Muscle layer of duodenum (tissue), 2 donors: ENCODE measurements around the gene CD38.

ENCODE experiments used
- H3K27ac ChIP-seq: one replicate; pipeline ENCODE4 v1.7.0; 2013; ENCODE audit warnings: mild to moderate bottlenecking, low read length
- H3K27me3 ChIP-seq: one replicate; pipeline ENCODE4 v1.7.0; 2013; ENCODE audit warnings: low read depth, mild to moderate bottlenecking, control low read depth, low read length
- H3K36me3 ChIP-seq, 2 donors: one replicate each; pipeline ENCODE4 v1.7.0; 2013; ENCODE audit warnings: low read length in 2 of 2, control low read depth in 1 of 2, mild to moderate bottlenecking in 1 of 2; ENCODE audit not compliant: insufficient read depth in 2 of 2, control insufficient read depth in 1 of 2
- H3K4me1 ChIP-seq, 2 donors: one replicate each; pipeline ENCODE4 v1.7.0; 2013; ENCODE audit warnings: low read length in 2 of 2, mild to moderate bottlenecking in 2 of 2, control low read depth in 1 of 2, moderate library complexity in 1 of 2; ENCODE audit not compliant: insufficient read depth in 2 of 2, control insufficient read depth in 1 of 2
- H3K4me3 ChIP-seq, 2 donors: one replicate each; pipeline ENCODE4 v1.7.0; 2013; ENCODE audit warnings: low read length in 2 of 2, low read depth in 1 of 2, mild to moderate bottlenecking in 1 of 2
- H3K9me3 ChIP-seq, 2 donors: one replicate each; pipeline ENCODE4 v1.7.0; 2013; ENCODE audit warnings: low read length in 2 of 2, control low read depth in 1 of 2, mild to moderate bottlenecking in 1 of 2; ENCODE audit not compliant: control insufficient read depth in 1 of 2
- donor health status: healthy.

Gene CD38

GRCh38 chr4:15870921-15871664 lies 93.0 kb downstream of the CD38 start:
- Histone ChIP-seq H3K4me1 (peaks cover 0 to 12% of the 10 kb centered on the region in 2 donors), H3K9me3 (no peaks in the 10 kb centered on the region), H3K27ac (no peak overlapping the region), H3K36me3 (no peaks in the 10 kb centered on the region), H3K27me3 (no peaks in the 10 kb centered on the region), H3K4me3 (no peak overlapping the region)

- no peak overlapping the region for H3K27ac ChIP-seq
- H3K36me3 ChIP-seq, result no peaks in the 10 kb centered on the region
- H3K27me3 ChIP-seq, result no peaks in the 10 kb centered on the region
- H3K9me3 ChIP-seq, result no peaks in the 10 kb centered on the region
- peaks cover 0 to 5% of the 10 kb centered on the region in 2 donors for H3K4me1 ChIP-seq
- H3K4me3 ChIP-seq, result no peak overlapping the region
Observed at GRCh38 chr4:15873117-15873516, 95.0 kb downstream of the CD38 start.

DNA sequence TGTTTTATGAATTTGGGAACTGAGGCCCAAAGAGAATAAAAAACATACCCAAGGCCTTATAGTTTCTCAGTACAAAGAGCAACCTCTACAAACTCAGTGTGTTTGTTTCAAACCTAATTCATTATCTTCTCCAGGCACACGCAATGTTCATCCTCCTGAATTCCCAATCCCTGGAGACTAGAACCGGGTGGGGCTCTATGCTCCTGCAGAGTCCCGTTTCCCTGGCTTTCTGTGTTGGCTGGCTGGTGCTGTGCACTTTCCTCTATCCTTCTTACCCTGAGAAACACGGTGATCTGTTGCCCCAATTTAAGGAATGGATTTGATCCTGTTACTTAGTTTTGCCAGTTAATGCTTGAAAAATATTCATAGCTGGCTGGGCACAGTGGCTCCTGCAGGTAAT lies 96.5 kb downstream of the CD38 start:
- Histone ChIP-seq H3K27ac (no peak overlapping the region), H3K4me1 (no peaks in the 10 kb centered on the region), H3K9me3 (no peaks in the 10 kb centered on the region), H3K27me3 (no peaks in the 10 kb centered on the region), H3K36me3 (no peaks in the 10 kb centered on the region), H3K4me3 (no peak overlapping the region)

DNA sequence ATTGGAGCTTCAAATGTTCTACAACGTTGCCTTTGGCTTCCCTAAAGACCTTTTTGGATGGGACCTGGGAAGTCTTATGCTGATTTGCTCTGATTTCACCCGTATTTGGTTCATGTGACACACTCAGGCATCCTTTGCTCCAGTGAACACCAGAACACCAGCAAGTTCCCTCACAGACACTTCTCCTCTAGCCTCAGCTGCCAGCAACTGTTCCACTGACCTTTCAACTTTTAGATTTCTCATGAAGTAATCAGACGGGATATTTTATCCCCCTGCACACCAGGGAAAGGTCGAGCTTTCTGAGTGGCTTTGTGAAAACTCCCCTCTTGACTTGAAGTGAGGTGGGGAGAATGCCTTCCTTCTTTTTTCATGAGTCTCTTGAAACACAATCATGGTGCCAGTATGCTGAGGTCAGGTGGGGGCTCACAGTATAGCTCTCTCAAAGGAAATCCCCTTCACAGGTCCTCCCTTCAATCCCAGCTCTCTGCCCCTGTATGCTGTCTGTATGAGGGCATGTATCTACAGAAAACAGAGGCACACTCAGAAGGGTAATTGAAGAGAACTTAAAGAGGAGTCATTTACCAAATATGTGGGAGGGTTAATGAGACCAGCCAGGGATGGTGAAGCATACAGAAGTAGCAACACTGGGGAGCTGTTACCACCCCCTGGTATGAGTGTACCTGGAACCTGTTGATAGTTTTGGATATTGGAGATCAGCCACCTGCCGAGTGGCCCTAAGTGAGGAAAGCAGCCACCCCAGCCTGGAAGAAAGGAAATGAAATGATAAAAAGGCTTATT lies 97.7 kb downstream of the CD38 start:
- H3K4me1 ChIP-seq, result no peaks in the 10 kb centered on the region
- no peak overlapping the region for H3K4me3 ChIP-seq
- no peak overlapping the region for H3K27ac ChIP-seq
- no peaks in the 10 kb centered on the region for H3K36me3 ChIP-seq
- no peaks in the 10 kb centered on the region for H3K9me3 ChIP-seq
- no peaks in the 10 kb centered on the region for H3K27me3 ChIP-seq

GRCh38 chr4:15878011-15878410 lies 99.9 kb downstream of the CD38 start:
- Histone ChIP-seq H3K4me1 (no peaks in the 10 kb centered on the region), H3K27me3 (no peaks in the 10 kb centered on the region), H3K27ac (no peak overlapping the region), H3K9me3 (no peaks in the 10 kb centered on the region), H3K36me3 (no peaks in the 10 kb centered on the region), H3K4me3 (no peak overlapping the region)

DNA sequence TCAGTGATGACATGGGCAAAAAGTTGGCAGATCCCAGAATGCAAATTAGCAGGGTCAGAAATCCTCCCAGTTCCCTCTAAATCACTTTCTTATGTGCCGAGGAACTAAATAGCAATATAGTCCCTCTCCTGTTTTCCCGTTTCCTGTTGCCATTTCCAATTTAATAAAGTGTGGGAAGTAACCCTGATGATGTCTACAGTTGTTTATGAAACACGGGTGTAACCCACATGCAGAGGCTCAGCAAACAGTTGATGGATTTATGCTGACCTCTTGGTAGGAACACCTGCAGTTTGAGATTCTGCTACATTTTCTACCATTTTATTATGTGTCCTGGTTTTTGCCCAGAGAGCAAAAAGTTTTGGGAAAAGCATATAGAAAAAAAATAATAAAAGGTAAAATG lies 103.7 kb downstream of the CD38 start:
- Histone ChIP-seq H3K9me3 (no peaks in the 10 kb centered on the region), H3K4me1 (no peaks in the 10 kb centered on the region), H3K4me3 (no peak overlapping the region), H3K27ac (no peak overlapping the region), H3K36me3 (no peaks in the 10 kb centered on the region), H3K27me3 (no peaks in the 10 kb centered on the region)

DNA sequence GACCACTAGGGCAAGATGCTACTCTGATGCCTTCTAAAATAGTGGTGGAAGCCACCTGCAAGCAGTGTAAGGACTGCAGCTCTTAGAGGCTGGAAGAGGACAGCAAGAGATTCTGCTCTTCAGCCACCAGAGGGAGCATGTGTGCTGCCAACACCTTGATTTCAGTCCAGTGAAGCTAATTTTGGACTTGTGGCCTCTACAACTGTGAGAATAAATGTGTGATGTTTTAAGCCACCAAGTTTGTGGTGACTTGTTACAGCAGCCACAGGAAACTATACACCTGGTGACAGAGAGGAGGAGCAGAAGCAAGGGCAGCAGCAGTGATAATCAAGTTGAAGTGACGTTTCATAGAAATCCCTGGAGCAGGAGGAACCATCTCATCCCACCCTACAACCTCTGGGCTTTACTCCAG lies 104.6 kb downstream of the CD38 start:
- Histone ChIP-seq H3K36me3 (no peaks in the 10 kb centered on the region), H3K4me3 (no peak overlapping the region), H3K27me3 (no peaks in the 10 kb centered on the region), H3K27ac (no peak overlapping the region), H3K4me1 (no peaks in the 10 kb centered on the region), H3K9me3 (no peaks in the 10 kb centered on the region)

DNA sequence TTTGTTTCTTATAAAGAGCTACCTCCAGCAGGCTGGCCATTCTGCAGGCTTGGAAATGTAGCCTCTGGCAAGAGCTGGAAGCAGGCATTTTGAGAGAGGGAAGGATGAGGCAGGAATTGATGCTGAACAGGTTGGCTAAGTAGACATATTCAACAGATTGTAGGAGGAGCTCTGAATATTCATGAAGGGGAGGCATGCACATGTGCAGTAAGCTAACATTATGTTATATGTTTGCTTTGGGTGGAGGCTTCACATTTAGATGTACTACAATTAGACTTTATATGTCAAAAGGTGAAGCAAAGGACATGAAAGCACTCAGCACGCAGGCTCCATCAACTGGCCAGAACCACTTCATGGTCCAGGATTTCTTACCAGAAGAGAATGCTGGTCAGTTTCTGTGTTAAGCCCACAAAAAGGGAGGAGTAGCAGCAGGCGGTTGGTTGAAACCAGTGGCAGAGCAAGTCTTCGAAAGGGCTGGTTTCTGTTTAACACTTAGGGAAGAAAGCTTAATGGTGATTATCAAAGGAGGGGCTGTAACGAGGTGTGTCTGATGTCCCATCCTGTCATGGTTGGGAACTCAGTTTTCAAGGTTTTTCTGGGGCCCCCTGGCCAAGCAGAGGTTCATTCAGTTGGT lies 105.6 kb downstream of the CD38 start:
- no peaks in the 10 kb centered on the region for H3K36me3 ChIP-seq
- no peak overlapping the region for H3K4me3 ChIP-seq
- H3K9me3 ChIP-seq, result no peaks in the 10 kb centered on the region

GRCh38 chr4:15884666-15885065 lies 106.5 kb downstream of the CD38 start:
- H3K4me3 ChIP-seq, result no peak overlapping the region
- no peaks in the 10 kb centered on the region for H3K4me1 ChIP-seq
- no peak overlapping the region for H3K27ac ChIP-seq
- no peaks in the 10 kb centered on the region for H3K36me3 ChIP-seq
- no peaks in the 10 kb centered on the region for H3K27me3 ChIP-seq
- no peaks in the 10 kb centered on the region for H3K9me3 ChIP-seq

More for the DNA sequence above, 105.6 kb downstream of the CD38 start:
- H3K27ac ChIP-seq, result no peak overlapping the region
- no peaks in the 10 kb centered on the region for H3K27me3 ChIP-seq
- H3K4me1 ChIP-seq, result no peaks in the 10 kb centered on the region

GRCh38 chr4:15885422-15885821 lies 107.3 kb downstream of the CD38 start:
- Histone ChIP-seq H3K27me3 (no peaks in the 10 kb centered on the region), H3K27ac (no peak overlapping the region)

DNA sequence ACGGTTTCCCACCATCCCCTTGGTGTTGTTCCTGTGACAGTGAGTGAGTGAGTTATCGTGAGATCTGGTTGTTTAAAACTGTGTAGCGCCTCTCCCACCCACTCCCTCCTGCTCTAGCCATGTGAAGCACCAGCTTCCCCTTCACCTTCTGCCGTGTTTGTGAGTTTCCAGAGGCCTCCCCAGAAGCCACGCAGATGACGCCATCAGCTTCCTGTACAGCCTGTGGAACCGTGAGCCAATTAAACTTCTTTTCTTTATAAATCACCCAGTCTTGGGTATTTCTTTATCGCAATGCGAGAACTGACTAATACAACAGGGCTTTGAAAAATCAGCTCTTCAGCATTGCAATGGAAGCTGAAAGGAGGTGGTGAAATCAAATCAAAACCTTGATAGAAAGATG lies 110.4 kb downstream of the CD38 start:
- no peaks in the 10 kb centered on the region for H3K27me3 ChIP-seq
- no peak overlapping the region for H3K4me3 ChIP-seq
- H3K9me3 ChIP-seq, result no peaks in the 10 kb centered on the region
- no peak overlapping the region for H3K27ac ChIP-seq
- H3K4me1 ChIP-seq, result no peaks in the 10 kb centered on the region
- no peaks in the 10 kb centered on the region for H3K36me3 ChIP-seq

More at GRCh38 chr4:15885422-15885821, 107.3 kb downstream of the CD38 start:
- H3K4me3 ChIP-seq, result no peak overlapping the region
- no peaks in the 10 kb centered on the region for H3K4me1 ChIP-seq
- no peaks in the 10 kb centered on the region for H3K36me3 ChIP-seq
- H3K9me3 ChIP-seq, result no peaks in the 10 kb centered on the region
